KMS-11 (cell line): ENCODE measurements around the gene CDKN1C.

Experiments used
- H2AFZ ChIP-seq: fragments of 200-600 bp; sonication (generic); 2 replicates; pipeline ENCODE4 v1.6.1; 2016; ENCODE audit warnings: antibody characterized with exemption, mixed run types, low read depth
- H3K27ac ChIP-seq: fragments of 200-600 bp; sonication (generic); 2 replicates; pipeline ENCODE4 v1.6.1; 2016; ENCODE audit warnings: mild to moderate bottlenecking, mixed run types
- H3K27me3 ChIP-seq: fragments of 200-600 bp; sonication (generic); 2 replicates; pipeline ENCODE4 v1.6.1; 2017; ENCODE audit warnings: mild to moderate bottlenecking, low read depth, mixed run types, moderate library complexity; ENCODE audit not compliant: insufficient read depth
- H3K36me3 ChIP-seq: fragments of 200-600 bp; sonication (generic); 2 replicates; pipeline ENCODE4 v1.6.1; 2017; ENCODE audit warnings: mild to moderate bottlenecking, mixed run types; ENCODE audit not compliant: insufficient read depth
- H3K4me1 ChIP-seq: fragments of 200-600 bp; sonication (generic); 2 replicates; pipeline ENCODE4 v1.6.1; 2016; ENCODE audit warnings: mild to moderate bottlenecking, low read depth, mixed run types; ENCODE audit not compliant: poor library complexity, severe bottlenecking
- H3K4me2 ChIP-seq: fragments of 200-600 bp; sonication (generic); 2 replicates; pipeline ENCODE4 v1.7.0; 2016; ENCODE audit warnings: mild to moderate bottlenecking, mixed run types
- H3K4me3 ChIP-seq: fragments of 200-600 bp; sonication (generic); IDR thresholded peaks from 2 replicates; pipeline ENCODE4 v1.6.1; 2017; ENCODE audit warnings: low read depth, low read length, mixed read lengths; ENCODE audit not compliant: insufficient read depth
- H3K79me2 ChIP-seq: fragments of 200-600 bp; sonication (generic); 2 replicates; pipeline ENCODE4 v1.6.1; 2016; ENCODE audit warnings: low read depth, mixed run types; ENCODE audit not compliant: insufficient read depth
- H3K9ac ChIP-seq: fragments of 200-600 bp; sonication (generic); 2 replicates; pipeline ENCODE4 v1.6.1; 2016; ENCODE audit warnings: mild to moderate bottlenecking, mixed run types
- H4K20me1 ChIP-seq: fragments of 200-600 bp; sonication (generic); 2 replicates; pipeline ENCODE4 v1.6.1; 2016; ENCODE audit warnings: mild to moderate bottlenecking, mixed run types; ENCODE audit not compliant: insufficient read depth
- TF ChIP-seq, protein P1 (sequence below): fragments of 200-600 bp; sonication (generic); conservative IDR thresholded peaks from 2 replicates; pipeline ENCODE4 v1.6.1; 2017; ENCODE audit warnings: low read depth, mild to moderate bottlenecking, antibody characterized with exemption, low read length, moderate library complexity, mixed read lengths

The CDKN1C gene

DNA sequence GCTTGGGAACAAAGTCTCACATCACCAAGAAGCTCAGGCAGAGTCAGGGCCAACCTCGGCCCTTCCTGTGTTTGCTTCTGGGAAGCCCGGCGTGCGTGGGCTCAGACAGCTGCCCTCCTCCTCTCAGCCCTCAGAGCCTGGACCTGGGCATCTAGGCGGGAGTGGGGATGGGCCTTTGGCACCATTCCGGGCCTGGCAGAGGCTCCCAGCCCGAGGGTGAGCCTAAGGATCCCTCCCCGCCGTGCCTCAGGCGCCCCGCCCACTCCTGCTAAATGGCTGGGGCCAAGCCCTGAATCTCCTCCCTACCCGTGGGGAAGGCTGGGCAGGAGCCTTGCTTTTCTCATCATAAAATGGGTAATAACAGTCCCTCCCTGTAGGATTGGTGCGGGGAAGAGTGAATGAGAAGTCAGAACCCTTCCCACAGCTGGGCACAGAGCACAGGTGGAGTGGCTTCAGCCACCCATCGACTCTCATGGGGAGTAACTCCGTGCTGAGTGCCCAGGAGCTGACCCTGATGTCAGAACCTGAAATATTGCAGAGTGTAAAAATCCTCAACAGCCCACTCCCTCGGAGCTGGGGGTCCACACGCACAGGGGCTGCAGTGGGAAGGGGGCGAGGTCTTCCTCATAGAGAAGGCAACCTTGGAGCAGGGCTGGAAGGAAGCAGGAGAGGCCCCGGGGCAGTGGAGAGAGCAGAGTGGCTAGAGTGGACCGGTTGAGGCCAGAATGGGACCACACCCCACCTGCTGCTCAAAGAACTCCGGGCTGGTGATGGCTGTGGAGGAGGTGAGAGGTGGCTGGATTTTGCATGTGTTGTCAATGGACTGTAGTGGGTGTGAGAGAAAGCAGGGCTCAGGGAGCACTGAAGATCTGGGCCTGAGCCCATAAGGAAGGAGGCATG is 18.8 kb upstream of the CDKN1C start:
- Histone ChIP-seq H3K27ac (no peak overlapping the region), H3K79me2 (no peaks in the 10 kb centered on the region), H2AFZ (no peak overlapping the region), H4K20me1 (no peaks in the 10 kb centered on the region), H3K4me3 (no peak overlapping the region), H3K27me3 (no peaks in the 10 kb centered on the region), H3K4me2 (no peak overlapping the region), H3K36me3 (no peaks in the 10 kb centered on the region), H3K4me1 (peaks cover 7% of the 10 kb centered on the region), H3K9ac (no peak overlapping the region)
- TF ChIP-seq, protein P1, sequence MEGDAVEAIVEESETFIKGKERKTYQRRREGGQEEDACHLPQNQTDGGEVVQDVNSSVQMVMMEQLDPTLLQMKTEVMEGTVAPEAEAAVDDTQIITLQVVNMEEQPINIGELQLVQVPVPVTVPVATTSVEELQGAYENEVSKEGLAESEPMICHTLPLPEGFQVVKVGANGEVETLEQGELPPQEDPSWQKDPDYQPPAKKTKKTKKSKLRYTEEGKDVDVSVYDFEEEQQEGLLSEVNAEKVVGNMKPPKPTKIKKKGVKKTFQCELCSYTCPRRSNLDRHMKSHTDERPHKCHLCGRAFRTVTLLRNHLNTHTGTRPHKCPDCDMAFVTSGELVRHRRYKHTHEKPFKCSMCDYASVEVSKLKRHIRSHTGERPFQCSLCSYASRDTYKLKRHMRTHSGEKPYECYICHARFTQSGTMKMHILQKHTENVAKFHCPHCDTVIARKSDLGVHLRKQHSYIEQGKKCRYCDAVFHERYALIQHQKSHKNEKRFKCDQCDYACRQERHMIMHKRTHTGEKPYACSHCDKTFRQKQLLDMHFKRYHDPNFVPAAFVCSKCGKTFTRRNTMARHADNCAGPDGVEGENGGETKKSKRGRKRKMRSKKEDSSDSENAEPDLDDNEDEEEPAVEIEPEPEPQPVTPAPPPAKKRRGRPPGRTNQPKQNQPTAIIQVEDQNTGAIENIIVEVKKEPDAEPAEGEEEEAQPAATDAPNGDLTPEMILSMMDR = no peak

DNA sequence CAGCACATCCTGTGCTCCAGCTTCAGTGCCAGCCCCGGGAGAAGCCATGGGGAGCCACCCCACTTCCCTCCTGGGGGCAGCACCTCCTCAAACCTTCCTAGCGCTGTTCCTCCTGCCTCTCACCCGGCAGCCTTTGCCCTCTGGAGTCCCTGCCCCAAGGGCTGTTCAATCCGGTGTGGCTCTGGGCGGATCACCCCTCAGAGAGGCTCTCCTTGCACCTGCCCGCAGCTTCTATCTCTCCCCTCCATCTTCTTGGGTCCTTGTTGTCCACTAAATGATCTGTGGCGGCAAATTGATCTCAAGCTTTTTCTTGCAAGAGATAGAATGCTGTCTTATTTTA is 18.1 kb upstream of the CDKN1C start:
- Histone ChIP-seq H3K4me2 (no peak overlapping the region), H3K4me3 (no peak overlapping the region), H3K9ac (no peak overlapping the region), H3K36me3 (no peaks in the 10 kb centered on the region), H4K20me1 (no peaks in the 10 kb centered on the region), H3K27ac (no peak overlapping the region), H3K4me1 (peaks cover 7% of the 10 kb centered on the region), H3K27me3 (no peaks in the 10 kb centered on the region), H3K79me2 (no peaks in the 10 kb centered on the region), H2AFZ (no peak overlapping the region)
- TF ChIP-seq, protein P1 = no peak

DNA sequence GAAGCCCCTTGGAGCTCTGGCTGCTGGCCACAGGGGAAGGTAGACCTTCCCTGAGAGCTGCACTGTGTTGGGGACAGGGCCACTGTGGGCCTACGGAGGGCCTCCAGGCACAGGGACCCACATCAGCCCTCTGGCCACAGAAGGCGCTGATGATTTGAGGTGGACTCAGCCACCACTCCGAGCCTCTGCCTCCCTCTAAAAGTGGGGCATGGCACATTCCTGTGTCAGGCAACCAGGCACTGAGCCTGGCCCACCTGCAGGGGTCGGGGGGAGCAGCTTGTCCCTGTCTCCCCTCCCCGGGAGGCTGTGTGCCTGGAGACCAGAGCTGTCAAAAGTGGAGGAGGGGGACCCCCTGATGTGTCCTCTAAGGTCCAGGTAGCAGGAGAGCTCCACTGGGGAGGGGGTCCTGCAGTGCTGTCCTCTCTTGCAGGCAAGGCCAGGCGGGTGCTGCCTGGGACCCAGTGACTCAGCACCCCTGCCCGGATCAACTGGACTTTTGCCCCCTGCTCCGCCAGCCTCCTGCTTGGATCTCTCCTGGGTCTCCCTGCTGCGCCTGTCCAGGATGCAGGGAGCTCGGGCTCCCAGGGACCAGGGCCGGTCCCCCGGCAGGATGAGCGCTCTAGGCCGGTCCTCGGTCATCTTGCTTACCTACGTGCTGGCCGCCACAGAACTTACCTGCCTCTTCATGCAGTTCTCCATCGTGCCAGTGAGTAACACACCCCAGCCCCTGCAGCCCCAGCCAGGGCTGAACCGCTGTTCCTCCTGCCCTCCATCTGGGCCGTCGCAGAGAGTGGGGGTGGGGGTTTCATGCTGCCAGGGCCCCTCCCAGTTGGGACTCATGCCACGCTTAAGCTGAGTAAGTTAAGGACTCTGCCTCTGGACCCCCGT is 17.5 kb upstream of the CDKN1C start:
- peak overlapping the region; percentile 53; the same call in 1 of the 2 replicates for H3K9ac ChIP-seq
- no peaks in the 10 kb centered on the region for H3K27me3 ChIP-seq
- peak overlapping the region; percentile 58 for H3K4me2 ChIP-seq
- H4K20me1 ChIP-seq = no peaks in the 10 kb centered on the region
- H2AFZ ChIP-seq = peak overlapping the region; percentile 64; the same call in 1 of the 2 replicates
- TF ChIP-seq, protein P1 = no peak
- no peaks in the 10 kb centered on the region for H3K79me2 ChIP-seq
- no peak overlapping the region for H3K4me3 ChIP-seq
- peaks cover 7% of the 10 kb centered on the region for H3K4me1 ChIP-seq
- no peak overlapping the region for H3K27ac ChIP-seq
- H3K36me3 ChIP-seq = no peaks in the 10 kb centered on the region

DNA sequence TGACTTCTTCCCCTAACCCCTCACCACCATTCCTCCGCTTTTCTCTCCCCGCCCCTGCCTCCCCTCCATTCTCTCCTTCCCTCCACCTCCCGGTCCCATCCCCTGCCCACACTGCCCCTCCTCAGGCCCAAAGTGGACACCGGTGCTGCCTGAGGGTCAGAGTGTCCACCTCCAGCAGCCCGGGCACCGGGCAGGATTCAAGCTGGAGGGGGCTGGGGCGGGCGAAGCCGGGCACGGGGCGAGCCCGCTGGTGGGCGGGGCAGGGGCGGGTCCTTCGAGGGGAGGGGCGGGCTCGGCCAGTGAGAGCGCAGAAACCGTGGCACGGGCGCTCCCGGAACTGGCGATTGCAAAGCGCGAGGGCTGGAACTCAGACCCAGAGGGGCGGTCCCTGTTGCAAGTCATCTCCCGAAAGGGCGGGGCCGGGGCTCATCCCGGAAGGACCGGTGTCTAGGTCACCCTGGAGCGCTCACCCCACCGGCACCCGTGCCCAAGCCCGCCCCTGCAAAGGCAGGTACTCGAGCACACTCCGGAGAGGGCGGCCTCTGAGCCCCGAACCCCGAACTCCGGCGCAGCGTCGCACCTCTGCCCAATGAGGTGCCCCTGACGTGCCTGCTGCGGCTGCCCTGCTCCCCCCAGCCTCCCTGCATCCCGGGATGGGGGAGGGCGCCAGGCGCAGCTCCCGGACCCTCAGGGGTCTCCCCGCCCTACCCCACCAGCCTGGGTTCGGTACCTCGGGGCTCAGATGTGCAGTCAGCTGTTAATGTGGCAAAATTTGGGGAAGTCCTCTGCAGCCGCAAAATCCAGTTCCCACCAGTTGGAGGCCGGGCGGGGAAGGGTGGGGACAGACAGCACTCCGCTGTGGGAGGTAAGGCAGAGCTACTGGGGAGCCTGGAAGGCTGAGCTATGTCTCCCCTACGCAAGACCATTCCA is 16.5 kb upstream of the CDKN1C start:
- Histone ChIP-seq H4K20me1 (no peaks in the 10 kb centered on the region), H3K9ac (peak overlapping the region; percentile 53; the same call in 1 of the 2 replicates), H2AFZ (peak overlapping the region; percentile 90), H3K4me2 (peak overlapping the region; percentile 73), H3K27ac (no peak overlapping the region), H3K36me3 (no peaks in the 10 kb centered on the region), H3K4me1 (peaks cover 7% of the 10 kb centered on the region), H3K79me2 (no peaks in the 10 kb centered on the region), H3K4me3 (no peak overlapping the region), H3K27me3 (no peaks in the 10 kb centered on the region)
- TF ChIP-seq, protein P1 = no peak
